ENCODE results near the gene CDO1. TPM values are rescaled to one million over a fixed set of nuclear protein-coding genes. Genes with fewer than 3 reads are reported as not detected.

The CDO1 gene
- polyA plus RNA-seq, 1 donor (not counting 4 experiments of a cell fraction or from before 2014, with no cell fraction given) = not detected

DNA sequence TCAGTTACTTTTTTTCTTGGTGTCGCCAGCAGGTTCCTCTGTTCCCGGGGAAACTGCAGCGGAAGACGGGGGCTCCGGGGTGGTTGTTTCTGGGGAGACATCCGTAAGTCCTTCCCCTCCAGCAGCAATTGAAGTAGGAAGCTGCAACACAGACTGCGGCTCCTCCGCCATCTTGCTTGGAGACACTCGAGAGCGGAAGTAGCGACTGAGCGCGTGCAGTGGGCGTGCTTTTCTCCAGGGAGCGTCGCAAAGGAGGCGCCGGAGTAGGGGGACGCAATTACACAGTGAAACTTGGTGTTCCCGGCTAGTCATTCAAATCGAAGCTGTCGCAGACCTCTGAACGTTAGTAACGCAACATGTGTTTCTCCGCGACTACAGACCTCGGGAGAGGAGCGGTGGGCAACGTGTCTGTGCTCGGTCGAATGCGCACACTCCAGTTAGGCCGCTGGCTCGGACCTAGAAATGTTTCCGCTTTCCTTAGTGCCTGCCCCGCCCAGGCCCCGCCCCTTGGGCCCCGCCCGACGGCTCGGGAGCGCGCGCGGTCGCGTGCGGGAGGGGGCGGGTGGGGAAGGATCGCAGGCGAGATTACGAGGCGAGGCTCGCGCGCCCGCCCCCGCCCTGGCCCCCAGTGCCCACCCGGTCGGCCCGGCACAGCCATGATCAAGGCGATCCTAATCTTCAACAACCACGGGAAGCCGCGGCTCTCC is 25.1 kb upstream of the CDO1 start, which contains the start of the genes AP3S1 and ATG12:
AP3S1 (plus strand) TSS at position 554 of the 707 bp plus-strand sequence; CDS start at position 657, 103 bp downstream.
ATG12 (minus strand) TSS at position 184 of the 707 bp plus-strand sequence; CDS start at position 171, 13 bp downstream.
- H3K27me3 ChIP-seq (ENCODE audit: control insufficient read depth, extremely low read depth, insufficient read depth, low read length) = no peaks in the 10 kb centered on the region
- dilution Hi-C loops (cut with MboI; ENCODE audit: extremely low pct_ligation_motif_present, low sequenced_read_pairs) = no loop called here
- H3K9me3 ChIP-seq (ENCODE audit: control insufficient read depth, low read depth, low read length) = no peaks in the 10 kb centered on the region
- H3K27ac ChIP-seq (ENCODE audit: control insufficient read depth, insufficient read depth, low read length) = peak within 1 kb of the TSS; percentile 96
- peak within 1 kb of the TSS; percentile 77 to 98 (median 85) for H3K4me3 ChIP-seq (ENCODE audit: control insufficient read depth in 2 of 3, extremely low read depth in 1 of 3, insufficient read depth in 2 of 3, low read depth in 1 of 3, low read length in 3 of 3)
- H3K4me1 ChIP-seq (ENCODE audit: control insufficient read depth, extremely low read depth, insufficient read depth, low read length) = peaks cover 33% of the 10 kb centered on the region
- DNase-seq (ENCODE audit: low read depth, low spot score) = peak; percentile 44
- H3K9me1 ChIP-seq (ENCODE audit: control insufficient read depth, extremely low read depth, insufficient read depth, low read length) = no peaks in the 10 kb centered on the region
- peak within 1 kb of the TSS; percentile 92 for H3K9ac ChIP-seq (ENCODE audit: control insufficient read depth, extremely low read depth, insufficient read depth, low read length)
- no peaks in the 10 kb centered on the region for H3K36me3 ChIP-seq (ENCODE audit: control insufficient read depth in 2 of 2, extremely low read depth in 1 of 2, insufficient read depth in 2 of 2, low read length in 2 of 2)
- peak; percentile 46 for FAIRE-seq
- TF ChIP-seq, protein P1, sequence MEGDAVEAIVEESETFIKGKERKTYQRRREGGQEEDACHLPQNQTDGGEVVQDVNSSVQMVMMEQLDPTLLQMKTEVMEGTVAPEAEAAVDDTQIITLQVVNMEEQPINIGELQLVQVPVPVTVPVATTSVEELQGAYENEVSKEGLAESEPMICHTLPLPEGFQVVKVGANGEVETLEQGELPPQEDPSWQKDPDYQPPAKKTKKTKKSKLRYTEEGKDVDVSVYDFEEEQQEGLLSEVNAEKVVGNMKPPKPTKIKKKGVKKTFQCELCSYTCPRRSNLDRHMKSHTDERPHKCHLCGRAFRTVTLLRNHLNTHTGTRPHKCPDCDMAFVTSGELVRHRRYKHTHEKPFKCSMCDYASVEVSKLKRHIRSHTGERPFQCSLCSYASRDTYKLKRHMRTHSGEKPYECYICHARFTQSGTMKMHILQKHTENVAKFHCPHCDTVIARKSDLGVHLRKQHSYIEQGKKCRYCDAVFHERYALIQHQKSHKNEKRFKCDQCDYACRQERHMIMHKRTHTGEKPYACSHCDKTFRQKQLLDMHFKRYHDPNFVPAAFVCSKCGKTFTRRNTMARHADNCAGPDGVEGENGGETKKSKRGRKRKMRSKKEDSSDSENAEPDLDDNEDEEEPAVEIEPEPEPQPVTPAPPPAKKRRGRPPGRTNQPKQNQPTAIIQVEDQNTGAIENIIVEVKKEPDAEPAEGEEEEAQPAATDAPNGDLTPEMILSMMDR (optimal IDR thresholded peaks at IDR 0.05 in 1 of 3, IDR thresholded peaks at IDR 0.05 in 1 of 3, conservative IDR thresholded peaks at IDR 0.05 in 1 of 3; ENCODE audit: extremely low read depth in 1 of 3, insufficient read depth in 2 of 3, low read length in 3 of 3) = no peak
- no peak for TF ChIP-seq EZH2 (IDR thresholded peaks at IDR 0.05; ENCODE audit: low read length)
- peak within 1 kb of the TSS; percentile 93 for H3K4me2 ChIP-seq (ENCODE audit: control insufficient read depth, extremely low read depth, insufficient read depth, low read depth, low read length)
- no peaks in the 10 kb centered on the region for H4K20me1 ChIP-seq (ENCODE audit: control insufficient read depth, extremely low read depth, insufficient read depth, low read length)
- H3K79me2 ChIP-seq (ENCODE audit: control insufficient read depth, insufficient read depth, low read length) = peaks cover 86% of the 10 kb centered on the region
- peak within 1 kb of the TSS; percentile 99 for H2AFZ ChIP-seq (ENCODE audit: control insufficient read depth, low read length)

DNA sequence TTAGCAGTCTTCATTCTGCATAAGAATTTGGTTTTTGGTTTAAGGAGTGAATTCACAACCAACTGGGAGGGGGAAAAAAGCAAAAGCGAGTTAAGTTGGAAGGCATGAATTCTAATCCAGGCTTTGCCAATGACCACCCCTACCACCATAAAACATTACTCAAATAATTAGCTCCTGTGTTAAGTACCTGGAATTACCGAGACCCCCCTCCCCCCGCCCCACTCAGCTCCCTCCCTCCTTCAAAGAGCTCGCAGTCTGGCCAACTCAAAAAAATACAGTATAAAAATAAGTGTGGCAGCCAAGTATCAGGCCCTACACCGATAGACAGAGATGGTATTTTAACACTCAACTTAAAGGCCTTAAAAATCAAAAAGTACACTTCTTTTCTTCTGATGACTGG is 24.4 kb upstream of the CDO1 start:
- H3K79me2 ChIP-seq (ENCODE audit: control insufficient read depth, insufficient read depth, low read length) = peaks cover 79% of the 10 kb centered on the region
- H3K4me2 ChIP-seq (ENCODE audit: control insufficient read depth, extremely low read depth, insufficient read depth, low read depth, low read length) = peak overlapping the region; percentile 86
- H4K20me1 ChIP-seq (ENCODE audit: control insufficient read depth, extremely low read depth, insufficient read depth, low read length) = no peaks in the 10 kb centered on the region
- no peaks in the 10 kb centered on the region for H3K27me3 ChIP-seq (ENCODE audit: control insufficient read depth, extremely low read depth, insufficient read depth, low read length)
- no peaks in the 10 kb centered on the region for H3K9me3 ChIP-seq (ENCODE audit: control insufficient read depth, low read depth, low read length)
- no peaks in the 10 kb centered on the region for H3K36me3 ChIP-seq (ENCODE audit: control insufficient read depth in 2 of 2, extremely low read depth in 1 of 2, insufficient read depth in 2 of 2, low read length in 2 of 2)
- H2AFZ ChIP-seq (ENCODE audit: control insufficient read depth, low read length) = no peak overlapping the region
- peak overlapping the region; percentile 92 for H3K9ac ChIP-seq (ENCODE audit: control insufficient read depth, extremely low read depth, insufficient read depth, low read length)
- dilution Hi-C loops (cut with MboI; ENCODE audit: extremely low pct_ligation_motif_present, low sequenced_read_pairs) = no loop called here
- no peak for TF ChIP-seq EZH2 (IDR thresholded peaks at IDR 0.05; ENCODE audit: low read length)
- no peak for FAIRE-seq
- peak overlapping the region; percentile 96 for H3K27ac ChIP-seq (ENCODE audit: control insufficient read depth, insufficient read depth, low read length)
- DNase-seq (ENCODE audit: low read depth, low spot score) = no peak
- H3K4me1 ChIP-seq (ENCODE audit: control insufficient read depth, extremely low read depth, insufficient read depth, low read length) = peaks cover 31% of the 10 kb centered on the region
- peak overlapping the region; percentile 72 to 98 (median 77) for H3K4me3 ChIP-seq (ENCODE audit: control insufficient read depth in 2 of 3, extremely low read depth in 1 of 3, insufficient read depth in 2 of 3, low read depth in 1 of 3, low read length in 3 of 3)
- no peaks in the 10 kb centered on the region for H3K9me1 ChIP-seq (ENCODE audit: control insufficient read depth, extremely low read depth, insufficient read depth, low read length)
